GM10847 (cell line): ENCODE data around the gene PAK3.

Source experiments
- POLR2A ChIP-seq: IDR thresholded peaks from 2 replicates; pipeline ENCODE4 v1.6.1; 2011; ENCODE audit not compliant: insufficient read length; ENCODE audit errors: extremely low read depth

PAK3 gene

GRCh38 chrX:111123125-111123524 is 27.1 kb downstream of the PAK3 start:
- no peak for TF ChIP-seq POLR2A

- TF ChIP-seq POLR2A, result no peak
Measured at GRCh38 chrX:111123606-111124179, 27.7 kb downstream of the PAK3 start.

- TF ChIP-seq POLR2A, result no peak
Measured at GRCh38 chrX:111124418-111124817, 28.4 kb downstream of the PAK3 start.

- no peak for TF ChIP-seq POLR2A
Measured at GRCh38 chrX:111127038-111127437, 31.0 kb downstream of the PAK3 start.

GRCh38 chrX:111129921-111130320 is 33.9 kb downstream of the PAK3 start:
- TF ChIP-seq POLR2A, result no peak

- no peak for TF ChIP-seq POLR2A
Measured at GRCh38 chrX:111131572-111131971, 35.6 kb downstream of the PAK3 start.

GRCh38 chrX:111133389-111133788 is 37.4 kb downstream of the PAK3 start:
- TF ChIP-seq POLR2A, result no peak

- no peak for TF ChIP-seq POLR2A
Measured at GRCh38 chrX:111145878-111146277, 49.9 kb downstream of the PAK3 start.

GRCh38 chrX:111151764-111152163 is 55.8 kb downstream of the PAK3 start:
- no peak for TF ChIP-seq POLR2A

- no peak for TF ChIP-seq POLR2A
Measured at GRCh38 chrX:111159232-111159631, 63.2 kb downstream of the PAK3 start.

- TF ChIP-seq POLR2A, result no peak
Measured at GRCh38 chrX:111164728-111165127, 68.7 kb downstream of the PAK3 start.

- no peak for TF ChIP-seq POLR2A
Measured at GRCh38 chrX:111165902-111166301, 69.9 kb downstream of the PAK3 start.

- TF ChIP-seq POLR2A, result no peak
Measured at GRCh38 chrX:111167334-111167733, 71.3 kb downstream of the PAK3 start.

- no peak for TF ChIP-seq POLR2A
Measured at GRCh38 chrX:111168314-111168713, 72.3 kb downstream of the PAK3 start.

GRCh38 chrX:111169141-111169540 is 73.2 kb downstream of the PAK3 start:
- no peak for TF ChIP-seq POLR2A

GRCh38 chrX:111170017-111170416 is 74.0 kb downstream of the PAK3 start:
- no peak for TF ChIP-seq POLR2A

GRCh38 chrX:111180750-111181240 is 84.8 kb downstream of the PAK3 start:
- TF ChIP-seq POLR2A, result no peak

- TF ChIP-seq POLR2A, result no peak
Measured at GRCh38 chrX:111181951-111182350, 86.0 kb downstream of the PAK3 start.

GRCh38 chrX:111182997-111183396 is 87.0 kb downstream of the PAK3 start:
- no peak for TF ChIP-seq POLR2A
